ENCODE data around the gene HACD2.
"Not testable (repeated sequence)": the region's sequence is repeated elsewhere in the genome, so short reads cannot be mapped to it uniquely, and the experiment has no call there.

Gene HACD2

DNA sequence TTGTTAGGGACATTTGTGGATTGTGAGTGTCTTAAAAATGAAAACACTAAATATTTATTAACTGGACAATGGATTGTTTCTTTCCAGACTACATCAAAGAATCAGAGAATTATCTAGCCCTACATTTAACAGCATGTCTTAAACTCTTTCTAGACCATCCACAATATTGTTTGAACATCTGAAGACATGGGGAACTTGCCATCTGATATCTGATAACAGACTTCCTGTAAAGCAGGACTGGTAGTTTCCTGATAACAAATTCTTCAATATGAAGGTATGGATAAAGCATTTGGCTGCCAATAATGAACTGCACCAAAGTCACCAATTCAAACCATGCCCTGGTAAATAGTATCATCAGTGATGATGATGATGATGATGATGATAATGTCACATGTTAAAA lies 26.2 kb upstream of the HACD2 start:
- no peak for DNase-seq (ENCODE audit: low spot score)

DNA sequence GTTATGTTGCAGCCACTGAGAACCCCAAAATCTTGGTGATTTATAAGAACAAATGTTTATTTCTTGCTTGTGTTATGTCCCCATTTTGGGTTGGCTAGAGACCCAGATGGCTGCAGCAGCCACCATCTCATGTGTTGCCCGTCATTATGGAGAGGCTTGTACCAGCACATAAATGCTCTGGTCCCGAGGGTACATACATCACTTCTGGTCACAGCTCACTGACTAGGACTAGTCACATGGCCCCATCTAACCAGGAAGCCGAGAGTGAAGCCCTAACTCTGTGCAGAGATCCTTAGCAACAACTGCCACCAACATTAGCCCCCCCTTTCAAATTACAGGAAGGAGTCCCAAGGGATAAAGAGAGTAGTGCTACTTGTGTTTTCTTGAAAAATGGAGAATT lies 25.5 kb upstream of the HACD2 start:
- DNase-seq (ENCODE audit: low spot score): peak; percentile 81

DNA sequence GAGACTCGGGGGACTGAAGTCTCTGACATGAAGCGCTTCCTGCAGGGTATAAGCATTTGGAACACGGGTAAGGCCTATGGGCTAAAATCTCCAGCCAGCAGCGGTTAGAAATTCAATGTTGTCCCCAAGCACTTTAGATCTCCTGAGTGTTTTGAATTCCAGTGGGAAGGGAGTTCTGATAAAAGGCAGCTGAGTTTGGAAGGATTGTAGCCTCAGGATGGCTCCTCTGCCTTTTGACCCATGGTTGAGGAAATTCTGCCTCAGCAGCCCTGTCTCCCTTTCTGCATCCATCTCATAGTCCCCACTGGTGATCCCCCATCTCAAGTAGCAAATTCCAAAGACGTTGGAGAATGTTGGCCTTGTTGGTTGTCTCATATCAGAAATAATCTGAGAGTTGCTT lies 24.2 kb upstream of the HACD2 start:
- no peak for DNase-seq (ENCODE audit: low spot score)

DNA sequence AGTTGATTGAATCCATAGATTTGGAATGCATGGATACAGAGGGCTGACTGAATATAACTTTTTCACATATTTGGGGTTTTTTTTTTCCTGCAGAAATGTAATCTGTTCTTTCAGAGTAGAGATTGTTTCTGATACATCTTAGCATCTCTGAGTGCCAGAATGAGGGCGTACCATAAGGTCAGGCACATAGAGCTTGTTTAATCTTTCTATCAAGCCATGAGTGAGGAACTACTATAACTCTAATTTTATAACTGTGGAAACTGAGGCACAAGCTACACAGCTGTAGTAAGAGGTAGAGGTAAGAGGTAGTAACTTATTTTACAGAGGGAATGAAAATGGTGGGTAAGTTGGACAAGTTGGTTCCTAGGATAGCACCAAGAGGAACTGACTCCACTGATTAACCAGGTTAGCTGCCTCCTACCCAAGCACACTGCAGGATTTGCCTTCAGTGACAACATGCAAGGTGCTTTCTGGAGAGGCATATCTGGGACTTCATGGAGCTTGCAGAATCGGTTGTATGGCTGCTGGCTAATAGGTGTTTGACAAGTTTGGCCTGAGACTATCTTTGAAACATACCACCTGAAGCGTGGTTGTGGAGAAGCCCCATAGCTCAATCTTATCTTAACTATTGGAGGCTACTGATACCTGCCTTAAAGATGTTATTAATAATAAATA lies 23.5 kb upstream of the HACD2 start:
- DNase-seq (ENCODE audit: low spot score): no peak

DNA sequence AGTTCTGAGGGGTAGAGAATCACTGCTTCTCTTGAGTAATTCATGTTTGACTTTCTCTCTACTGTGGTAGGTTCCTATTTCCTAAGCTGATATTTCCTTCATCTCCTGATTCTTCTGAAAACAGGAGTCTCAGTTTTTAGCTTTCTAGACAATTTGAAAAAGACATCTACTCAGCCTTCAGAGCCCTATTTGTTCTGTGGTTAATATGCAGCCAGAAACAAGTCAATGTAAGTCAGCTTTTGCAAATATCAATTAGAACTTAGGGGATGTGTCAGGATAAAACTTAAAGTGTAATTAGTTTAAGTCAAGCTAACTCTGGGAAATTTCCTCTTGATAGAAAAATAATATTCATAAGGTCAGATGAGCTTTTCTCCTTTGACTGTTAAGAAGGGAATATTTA lies 21.7 kb upstream of the HACD2 start:
- no peak for DNase-seq (ENCODE audit: low spot score)

DNA sequence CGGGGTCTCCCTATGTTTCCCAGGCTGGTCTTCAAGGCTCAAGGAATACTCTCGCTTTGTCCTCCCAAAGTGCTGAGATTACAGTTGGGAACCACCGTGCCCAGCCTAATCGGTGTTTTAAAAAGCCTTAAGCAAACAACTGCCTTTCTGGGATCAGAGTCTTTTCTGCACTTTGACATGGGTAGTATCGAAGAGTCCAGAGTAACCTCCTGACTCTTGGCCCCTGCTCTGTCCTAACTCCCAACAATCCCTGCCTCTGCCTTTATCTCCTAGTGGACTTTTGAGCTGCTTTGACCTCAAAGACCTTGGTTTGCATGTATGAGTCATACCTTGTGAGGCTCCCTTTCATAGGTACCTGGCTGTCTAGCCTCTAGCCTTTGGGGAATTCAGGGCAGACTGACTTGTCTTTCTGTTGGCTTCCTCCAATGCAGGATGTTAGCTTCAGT lies 21.0 kb upstream of the HACD2 start:
- DNase-seq (ENCODE audit: low spot score): peak; percentile 44

DNA sequence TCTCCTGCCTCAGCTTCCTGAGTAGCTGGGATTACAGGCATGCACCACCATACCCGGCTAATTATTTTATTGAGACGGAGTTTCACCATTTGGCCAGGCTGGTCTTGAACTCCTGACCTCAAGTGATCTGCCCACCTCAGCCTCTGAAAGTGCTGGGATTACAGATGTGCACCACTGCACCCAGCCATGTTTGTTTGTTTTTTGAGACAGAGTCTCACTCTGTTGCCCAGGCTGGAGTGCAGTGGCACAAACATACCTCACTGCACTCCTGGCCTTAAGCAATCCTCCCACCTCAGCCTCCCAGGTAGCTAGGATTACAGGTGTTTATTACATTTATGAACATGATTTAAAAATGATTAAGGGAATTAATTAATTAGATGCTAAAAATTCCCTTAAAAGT lies 18.3 kb upstream of the HACD2 start:
- not testable (repeated sequence) for DNase-seq (ENCODE audit: low spot score)

DNA sequence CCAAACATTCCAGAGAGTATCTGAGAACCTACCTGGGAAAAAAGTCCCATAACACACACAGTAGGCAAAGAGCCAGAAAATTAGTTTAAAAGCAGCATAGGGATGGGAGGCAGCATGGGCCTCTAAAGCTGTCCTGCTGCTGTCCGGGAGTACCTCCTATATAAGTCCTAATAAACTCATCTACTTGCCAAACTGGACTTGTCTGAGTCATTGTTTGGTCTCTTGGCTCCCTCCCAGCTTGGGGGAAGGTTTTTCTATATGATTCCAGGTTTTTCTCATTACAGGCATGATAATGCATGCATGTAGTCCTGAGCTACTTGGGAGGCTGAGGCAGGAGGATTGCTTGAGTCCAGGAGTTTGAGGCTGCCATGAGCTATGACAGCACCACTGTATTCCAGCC lies 17.5 kb upstream of the HACD2 start:
- DNase-seq (ENCODE audit: low spot score): no peak

DNA sequence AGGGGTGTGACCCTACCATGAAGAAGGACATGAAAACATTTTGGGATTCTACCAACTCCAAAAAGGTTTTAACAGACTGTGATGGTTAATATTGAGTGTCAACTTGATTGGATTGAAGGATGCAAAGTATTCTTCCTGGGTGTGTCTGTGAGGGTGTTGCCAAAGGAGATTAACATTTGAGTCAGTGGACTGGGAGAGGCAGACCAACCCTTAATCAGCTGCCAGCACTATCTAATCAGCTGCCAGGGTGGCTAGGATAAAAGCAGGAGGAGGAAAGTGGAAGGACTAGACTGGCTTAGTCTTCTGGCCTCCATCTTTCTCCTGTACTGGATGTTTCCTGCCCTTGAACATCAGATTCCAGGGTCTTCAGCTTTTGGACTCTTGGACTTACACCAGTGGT lies 16.0 kb upstream of the HACD2 start:
- not testable (repeated sequence) for DNase-seq (ENCODE audit: low spot score)

DNA sequence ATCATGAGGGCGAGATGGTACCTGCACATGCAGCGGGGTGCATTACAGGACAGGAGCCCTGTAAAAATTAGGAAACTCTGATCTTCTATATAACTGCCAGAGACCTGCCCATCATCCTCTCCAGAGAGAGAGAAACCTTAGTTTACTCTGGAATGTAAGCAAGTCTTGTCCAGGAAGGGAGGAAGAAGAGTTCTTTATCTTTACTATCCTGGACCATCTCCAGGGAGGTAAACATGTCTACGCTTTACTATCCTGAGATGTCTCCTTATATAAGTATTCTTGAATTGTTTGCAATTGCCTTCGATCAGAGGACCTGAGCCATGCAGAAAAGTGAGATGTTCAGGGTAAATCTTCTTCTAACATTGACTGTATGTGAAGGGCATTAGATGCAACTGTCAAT lies 12.7 kb upstream of the HACD2 start:
- no peak for DNase-seq (ENCODE audit: low spot score)

DNA sequence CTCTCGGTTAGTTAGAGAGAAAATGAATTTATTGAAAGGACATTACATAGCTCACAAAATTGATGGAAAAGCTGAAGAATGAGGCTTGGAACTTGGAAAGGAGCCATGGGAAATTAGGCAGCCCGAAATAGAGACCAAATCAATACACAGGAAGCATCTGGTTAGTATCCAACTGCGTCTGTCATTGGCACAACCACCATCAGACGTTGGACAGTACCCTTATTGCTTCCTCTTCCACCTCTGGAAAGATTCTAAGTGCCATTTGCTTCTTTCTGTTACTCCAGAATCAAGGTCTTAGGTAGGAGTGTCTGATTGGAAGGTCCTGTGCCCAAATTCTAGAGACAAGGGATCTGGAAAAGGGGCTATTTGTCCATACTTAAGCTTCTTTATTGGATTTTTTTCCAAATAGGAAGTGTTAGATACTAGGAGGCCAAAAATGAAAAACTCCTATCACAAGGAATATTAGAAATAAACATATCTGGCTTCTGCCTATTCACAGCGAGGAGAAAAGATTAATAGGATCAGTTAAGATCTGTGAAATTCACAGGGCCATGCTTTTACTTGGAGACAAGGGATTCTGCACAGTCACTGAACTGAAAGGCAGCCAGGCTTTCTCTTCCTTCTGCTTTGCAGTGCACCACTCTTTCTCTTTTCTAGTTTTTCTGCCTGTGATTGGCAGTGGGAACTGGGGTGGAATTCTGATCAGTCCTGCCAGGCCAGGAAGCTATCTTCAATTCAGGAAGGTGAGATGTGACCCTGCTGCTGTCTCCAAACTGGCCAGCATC lies 10.7 kb upstream of the HACD2 start:
- DNase-seq (ENCODE audit: low spot score): no peak

DNA sequence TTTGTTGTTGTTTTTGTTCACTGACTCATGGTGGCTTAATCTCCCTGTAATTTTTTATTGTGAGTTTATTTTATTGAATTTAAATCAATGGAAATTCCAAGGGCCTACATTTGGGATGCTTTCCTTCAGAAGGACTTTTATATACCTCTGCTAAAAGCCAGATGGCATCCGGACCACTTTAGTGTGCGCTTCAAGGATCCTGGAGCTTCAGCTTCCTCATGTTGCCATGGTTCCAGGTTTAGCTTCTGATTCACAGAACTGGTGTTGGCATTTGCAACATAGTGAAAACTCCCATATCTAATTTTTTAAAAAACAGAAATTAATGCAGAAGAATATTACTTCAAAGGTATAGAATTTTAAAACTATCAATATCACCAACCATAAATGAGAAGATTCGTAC lies 8.5 kb upstream of the HACD2 start:
- no peak for DNase-seq (ENCODE audit: low spot score)

DNA sequence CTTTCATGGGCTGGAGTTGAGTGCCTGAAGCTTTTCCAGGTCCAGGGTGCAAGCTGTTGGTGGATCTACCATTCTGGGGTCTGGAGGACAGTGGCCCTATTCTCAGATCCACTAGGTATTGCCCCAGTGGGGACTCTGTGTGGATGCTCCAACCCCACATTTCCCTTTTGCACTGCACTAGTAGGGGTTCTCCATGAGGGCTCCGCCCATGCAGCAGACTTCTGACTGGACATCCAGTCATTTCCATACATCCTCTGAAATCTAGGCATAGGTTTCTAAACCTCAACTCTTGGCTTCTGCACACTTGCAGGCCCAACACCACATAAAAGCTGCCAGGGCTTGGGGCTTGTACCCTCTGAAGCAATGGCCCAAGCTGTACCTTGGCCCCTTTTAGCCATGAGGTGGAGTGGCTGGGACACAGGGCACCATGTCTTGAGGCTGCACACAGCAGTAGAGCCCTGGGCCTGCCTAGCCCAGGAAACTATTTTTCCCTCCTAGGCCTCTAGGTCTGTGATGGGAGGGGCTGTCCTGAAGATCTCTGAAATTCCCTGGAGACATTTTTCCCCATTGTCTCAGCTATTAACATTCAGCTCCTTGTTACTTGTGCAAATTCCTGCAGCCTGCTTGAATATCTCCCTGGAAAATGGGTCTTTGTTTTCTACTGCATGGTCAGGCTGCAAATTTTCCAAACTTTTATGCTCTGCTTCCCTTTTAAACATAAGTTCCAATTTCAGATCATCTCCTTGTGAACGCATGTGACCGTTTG lies 6.0 kb upstream of the HACD2 start:
- no peak for DNase-seq (ENCODE audit: low spot score)

DNA sequence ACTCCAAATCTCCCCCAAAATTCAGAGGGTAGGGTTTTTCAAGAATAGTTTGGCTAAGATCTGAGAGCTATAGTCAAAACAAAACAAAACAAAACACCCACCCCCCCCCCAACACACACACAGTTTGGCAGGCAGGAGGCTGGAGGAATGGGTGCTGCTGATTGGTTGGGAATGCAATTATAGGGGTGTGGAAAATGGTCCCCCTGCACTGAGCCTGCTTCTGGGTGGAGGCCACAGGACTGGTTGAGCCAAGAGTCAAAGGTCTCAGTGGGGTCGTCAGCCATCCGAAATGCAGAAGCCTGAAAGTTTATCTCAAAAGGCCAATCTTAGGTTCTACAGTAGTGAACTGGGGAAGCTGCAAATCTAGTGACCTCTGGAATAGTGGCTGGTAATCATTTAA lies 2.5 kb upstream of the HACD2 start:
- no peak for DNase-seq (ENCODE audit: low spot score)

DNA sequence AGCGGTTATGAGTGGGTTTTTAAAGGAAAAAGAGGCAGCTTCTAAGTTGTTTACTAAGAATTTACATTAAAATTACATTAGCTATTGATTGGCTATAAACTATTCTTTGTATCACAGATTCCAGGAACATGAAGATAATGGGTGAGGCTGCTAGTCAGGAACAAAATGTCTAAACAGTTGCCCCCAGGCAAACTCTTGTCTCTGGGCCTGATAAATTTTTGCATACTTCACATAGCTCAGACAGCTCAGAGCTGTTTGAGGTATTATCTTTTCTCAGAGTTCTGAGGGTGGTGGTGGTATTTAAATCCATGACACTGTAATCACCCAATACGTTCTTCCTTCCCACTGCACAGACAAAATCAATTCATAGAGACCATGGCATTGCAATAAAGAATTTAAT lies 2.1 kb upstream of the HACD2 start:
- DNase-seq (ENCODE audit: low spot score): no peak

DNA sequence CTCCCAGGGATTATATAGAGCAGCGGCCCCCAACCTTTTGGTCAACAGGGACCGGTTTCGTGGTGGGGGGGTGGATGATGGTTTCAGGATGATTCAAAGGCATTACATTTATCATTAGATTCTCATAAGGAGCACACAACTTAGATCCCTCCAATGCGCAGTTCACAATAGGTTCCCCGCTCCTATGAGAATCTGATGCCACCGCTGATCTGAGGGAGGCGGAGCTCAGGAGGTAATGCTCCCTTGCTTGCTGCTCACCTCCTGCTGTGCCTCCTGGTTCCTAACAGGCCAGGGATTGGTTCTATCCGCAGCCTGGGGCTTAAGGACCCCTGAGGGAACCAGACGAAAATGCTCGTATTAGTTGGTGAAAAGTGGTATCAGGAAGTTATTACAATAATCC lies 1.3 kb upstream of the HACD2 start:
- peak; percentile 13 for DNase-seq (ENCODE audit: low spot score)

DNA sequence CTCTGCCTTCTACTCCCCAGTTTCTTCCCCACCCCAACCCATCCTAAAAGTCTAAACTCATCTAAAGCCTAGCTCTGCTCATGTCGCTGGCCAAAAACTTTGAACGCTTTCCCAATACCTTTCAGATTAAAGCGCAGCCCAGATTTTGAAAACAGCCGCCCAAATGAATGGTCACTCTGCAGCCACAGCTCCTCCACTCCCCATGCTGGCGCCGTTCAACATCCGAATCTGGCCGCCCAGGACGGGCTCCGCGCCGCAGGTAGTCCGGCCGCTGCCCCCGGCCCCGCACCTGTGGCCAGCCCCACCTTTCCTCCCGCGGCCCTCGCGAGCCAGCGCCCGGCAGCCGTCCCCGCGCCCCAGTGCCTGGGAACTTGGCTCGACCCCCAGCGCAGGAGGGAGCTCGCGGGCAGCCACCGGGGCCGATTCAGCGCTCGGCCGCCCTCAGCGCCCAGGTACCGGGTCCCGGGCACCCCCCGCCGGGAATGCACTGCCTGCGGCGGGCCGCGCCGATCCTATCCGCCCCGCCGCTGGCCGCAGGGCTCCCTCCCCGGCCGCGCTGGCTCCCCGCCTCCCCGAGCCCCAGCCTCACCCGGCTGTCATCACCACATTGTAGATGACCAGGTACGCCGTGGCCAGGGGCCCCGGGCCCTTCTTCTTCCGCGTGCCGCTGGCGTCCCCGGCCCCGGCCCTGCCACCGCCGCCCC lies 417 bp downstream of the HACD2 start:
- peak; percentile 55 for DNase-seq (ENCODE audit: low spot score)

DNA sequence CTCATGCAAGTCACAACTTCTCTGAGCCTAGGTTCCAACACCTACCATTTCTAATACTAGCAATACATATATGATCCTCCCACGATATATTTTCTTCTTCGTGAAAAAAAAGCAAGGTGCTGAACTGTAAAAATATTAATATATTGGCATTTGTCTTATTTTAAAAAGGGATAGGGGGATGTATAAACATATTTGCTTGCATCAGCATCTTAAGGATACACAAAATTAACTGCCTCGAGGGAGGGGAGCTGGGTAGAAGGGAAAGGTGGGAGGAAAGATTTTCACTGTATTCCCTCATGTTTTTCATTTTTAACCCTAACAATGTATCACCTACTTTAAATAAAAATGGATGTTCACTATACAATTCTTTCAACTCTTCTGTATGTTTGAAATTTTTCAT lies 1.3 kb downstream of the HACD2 start:
- DNase-seq (ENCODE audit: low spot score): no peak

DNA sequence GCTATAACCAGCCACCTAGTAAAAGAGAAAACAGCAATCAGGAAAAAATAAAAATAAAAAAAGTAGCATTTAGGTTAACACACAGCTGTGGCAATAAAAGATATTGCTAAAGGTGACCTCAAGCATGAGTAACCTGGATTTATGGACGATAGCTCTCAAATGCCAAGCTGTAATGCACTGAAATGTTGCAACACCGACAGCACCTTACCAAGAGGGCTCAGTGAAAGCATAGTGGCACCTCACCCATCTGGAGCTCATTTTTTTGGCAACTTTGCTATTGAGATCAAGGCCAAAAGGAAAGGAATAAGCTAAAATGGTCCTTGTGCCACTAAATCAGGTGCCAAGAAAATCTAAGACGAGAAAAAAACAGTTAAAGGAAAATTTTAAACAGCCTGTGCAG lies 2.5 kb downstream of the HACD2 start:
- DNase-seq (ENCODE audit: low spot score): no peak

DNA sequence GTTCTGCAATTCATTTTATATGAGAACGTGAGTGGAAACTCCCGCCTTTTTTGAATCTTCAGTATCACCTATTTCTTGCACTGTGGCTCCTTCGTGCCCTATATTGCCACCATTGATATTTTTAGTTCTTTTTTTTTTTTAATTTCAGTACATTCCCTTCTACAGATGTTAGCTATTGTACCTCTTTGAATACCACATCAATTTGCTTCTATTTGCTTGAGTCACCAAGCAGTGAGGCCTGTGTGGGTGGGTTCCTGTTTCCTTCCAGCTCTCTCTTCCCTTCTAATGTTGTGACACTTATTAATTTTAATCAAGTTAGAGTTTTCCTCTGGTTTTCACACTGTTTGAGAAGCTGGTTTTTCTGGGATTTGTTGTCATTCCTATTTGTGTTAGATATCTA lies 8.7 kb downstream of the HACD2 start:
- peak; percentile 55 for DNase-seq (ENCODE audit: low spot score)

DNA sequence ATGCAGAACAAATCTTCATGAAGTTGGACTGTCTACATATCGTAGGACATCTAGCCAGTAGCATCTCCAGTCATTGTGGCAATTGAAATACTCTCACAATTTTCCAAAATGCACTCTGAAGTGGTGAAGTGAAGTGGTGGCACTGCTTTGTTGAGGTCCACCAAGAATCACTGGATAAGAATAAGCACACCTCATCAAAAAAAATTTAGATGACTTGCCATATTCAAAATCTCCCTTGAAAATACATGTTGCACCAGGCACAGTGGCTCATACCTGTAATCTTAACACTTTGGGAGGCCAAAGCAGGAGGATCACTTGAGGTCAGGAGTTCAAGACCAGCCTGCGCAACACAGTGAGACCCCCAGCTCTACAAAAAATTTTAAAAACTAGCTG lies 12.9 kb downstream of the HACD2 start:
- DNase-seq (ENCODE audit: low spot score): no peak

DNA sequence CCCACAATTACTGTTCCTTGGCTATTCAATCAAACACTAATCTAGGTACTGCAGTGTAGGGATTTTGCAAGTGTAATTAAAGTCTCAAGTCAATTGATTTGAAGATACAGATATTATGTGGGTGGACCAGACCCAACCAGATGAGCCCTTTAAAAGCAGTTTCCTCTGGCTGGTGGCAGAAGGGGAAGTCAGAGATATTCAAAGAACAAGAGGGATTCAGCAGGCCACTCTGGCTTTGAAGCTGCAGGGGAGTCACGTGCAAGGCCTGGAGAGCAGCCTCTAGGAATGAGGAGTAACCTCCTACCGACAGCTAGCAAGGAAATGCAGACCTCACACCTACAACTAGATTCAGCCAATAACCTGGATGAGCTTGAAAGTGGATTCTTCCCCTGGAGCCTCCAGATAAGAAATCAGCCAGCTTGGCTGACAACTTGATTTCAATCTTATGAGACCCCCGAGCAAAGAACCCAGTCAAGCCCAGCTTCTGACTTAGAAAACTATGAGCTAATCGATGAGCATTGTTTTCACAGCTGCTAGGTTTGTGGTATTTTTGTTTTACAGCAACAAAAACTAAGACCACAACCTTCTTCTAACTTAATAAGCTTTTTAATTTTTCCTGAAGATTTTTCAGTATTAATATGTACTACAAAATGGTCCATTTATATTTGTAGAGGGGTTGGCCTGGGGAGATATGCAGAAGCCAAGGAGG lies 13.4 kb downstream of the HACD2 start:
- no peak for DNase-seq (ENCODE audit: low spot score)
